Astrocyte (in vitro differentiated cells and primary cell): ENCODE data around the gene MT1M.

Source experiments
- CTCF ChIP-seq: IDR thresholded peaks from 2 replicates; pipeline ENCODE4 v1.5.1; 2011; ENCODE audit warnings: low read depth, mild to moderate bottlenecking, inconsistent platforms, low read length, moderate library complexity; ENCODE audit not compliant: insufficient read depth
- EZH2 ChIP-seq: IDR thresholded peaks from 2 replicates; pipeline ENCODE4 v1.6.1; 2012; ENCODE audit warnings: mild to moderate bottlenecking, low read length, inconsistent platforms; ENCODE audit not compliant: insufficient read depth

DNA sequence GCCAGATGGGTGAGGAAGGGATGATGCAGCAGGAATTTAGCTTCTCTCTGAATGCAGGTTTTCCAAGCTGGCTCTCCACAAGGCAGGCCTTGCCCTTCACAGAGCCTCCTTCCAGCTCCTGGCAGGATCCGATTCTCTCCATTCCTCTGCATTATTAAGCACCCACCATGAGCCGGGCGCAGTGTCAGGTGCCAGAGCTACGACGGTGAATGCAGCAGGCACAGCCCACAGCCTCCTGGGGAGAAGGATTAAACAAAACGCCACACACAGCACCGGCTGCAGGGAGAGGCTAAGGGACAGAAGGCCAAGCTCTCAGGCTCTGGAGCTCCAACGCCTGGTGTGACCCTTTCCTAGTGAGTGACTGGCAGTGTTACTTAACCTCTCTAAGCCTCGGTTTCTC, 31.1 kb upstream of the MT1M start:
- no peak for TF ChIP-seq CTCF
- TF ChIP-seq EZH2: no peak
